Measurements from ENCODE around the gene MYOCD.

DNA sequence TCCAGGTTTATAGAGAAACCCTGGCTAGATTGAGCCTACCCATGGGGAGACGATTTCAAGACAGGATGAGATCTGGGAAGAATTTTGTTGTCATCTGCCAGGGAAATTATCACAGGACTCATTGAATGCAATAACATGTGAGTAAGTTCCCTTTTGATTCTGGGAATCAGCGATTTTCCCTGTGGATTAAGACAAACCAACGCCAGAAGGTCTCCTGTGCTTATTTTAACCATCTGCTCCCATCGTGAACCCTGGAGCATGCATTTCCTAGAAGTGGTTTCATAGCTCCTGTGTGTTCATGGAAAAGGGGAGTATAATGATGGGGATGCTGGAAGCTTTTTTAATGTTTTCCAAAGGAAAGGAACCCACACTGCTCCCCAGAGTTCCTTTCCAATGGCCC lies 102.6 kb downstream of the MYOCD start:
- TF ChIP-seq POLR2A (IDR thresholded peaks at IDR 0.05) = no peak
- TF ChIP-seq, protein P1, sequence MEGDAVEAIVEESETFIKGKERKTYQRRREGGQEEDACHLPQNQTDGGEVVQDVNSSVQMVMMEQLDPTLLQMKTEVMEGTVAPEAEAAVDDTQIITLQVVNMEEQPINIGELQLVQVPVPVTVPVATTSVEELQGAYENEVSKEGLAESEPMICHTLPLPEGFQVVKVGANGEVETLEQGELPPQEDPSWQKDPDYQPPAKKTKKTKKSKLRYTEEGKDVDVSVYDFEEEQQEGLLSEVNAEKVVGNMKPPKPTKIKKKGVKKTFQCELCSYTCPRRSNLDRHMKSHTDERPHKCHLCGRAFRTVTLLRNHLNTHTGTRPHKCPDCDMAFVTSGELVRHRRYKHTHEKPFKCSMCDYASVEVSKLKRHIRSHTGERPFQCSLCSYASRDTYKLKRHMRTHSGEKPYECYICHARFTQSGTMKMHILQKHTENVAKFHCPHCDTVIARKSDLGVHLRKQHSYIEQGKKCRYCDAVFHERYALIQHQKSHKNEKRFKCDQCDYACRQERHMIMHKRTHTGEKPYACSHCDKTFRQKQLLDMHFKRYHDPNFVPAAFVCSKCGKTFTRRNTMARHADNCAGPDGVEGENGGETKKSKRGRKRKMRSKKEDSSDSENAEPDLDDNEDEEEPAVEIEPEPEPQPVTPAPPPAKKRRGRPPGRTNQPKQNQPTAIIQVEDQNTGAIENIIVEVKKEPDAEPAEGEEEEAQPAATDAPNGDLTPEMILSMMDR (IDR thresholded peaks at IDR 0.05) = no peak

Measured in sigmoid colon (tissue), 3 donors.